ENCODE data around the gene APOO. TPM values are rescaled to one million over a fixed set of nuclear protein-coding genes. Genes with fewer than 3 reads are reported as not detected.
A peak's percentile ranks its signal among the peaks of the same experiment; 100 is the strongest.

APOO gene
- total RNA-seq, 1 experiment from 2014 or later, result 72.0 TPM

DNA sequence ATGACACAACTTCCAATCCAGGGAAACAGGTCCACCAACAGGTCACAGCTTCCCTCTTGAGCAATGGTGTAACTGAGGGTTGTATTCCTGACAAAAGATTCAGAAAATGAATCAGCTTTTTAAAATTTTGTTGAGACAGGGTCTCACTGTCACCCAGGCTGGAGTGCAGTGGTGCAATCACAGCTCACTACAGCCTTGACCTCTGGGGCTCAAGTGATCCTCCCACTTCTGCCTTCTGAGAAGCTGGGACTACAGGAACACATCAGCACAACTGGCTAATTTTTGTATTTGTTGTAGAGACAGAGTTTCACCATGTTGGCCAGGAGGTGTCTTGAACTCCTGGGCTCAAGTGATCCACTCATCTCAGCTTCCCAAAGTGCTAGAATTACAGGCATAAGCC is 81.1 kb downstream of the APOO start:
- DNase-seq, result no peak
- no peaks in the 10 kb centered on the region for H3K36me3 ChIP-seq (replicated peaks; ENCODE audit: control insufficient read depth, insufficient read depth, low read length)

DNA sequence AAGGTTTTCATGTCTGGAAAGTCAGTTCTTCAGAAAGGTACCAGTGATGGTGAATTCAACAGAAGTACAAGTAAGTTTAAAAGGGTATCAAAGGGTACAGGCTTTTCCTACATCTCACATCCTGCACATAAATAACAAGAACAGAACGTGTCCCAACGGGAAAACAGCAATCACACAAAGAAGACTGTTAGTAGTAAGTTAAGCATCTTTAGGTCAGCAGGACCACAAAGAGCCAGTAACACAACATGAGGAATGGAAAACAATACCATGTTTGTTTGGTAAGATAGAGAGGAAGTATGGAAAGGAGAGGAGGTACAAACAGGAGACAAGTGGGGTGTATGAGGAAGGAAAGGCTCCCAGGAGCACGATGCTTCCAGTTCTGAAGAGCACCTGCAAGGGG is 81.5 kb downstream of the APOO start:
- no peaks in the 10 kb centered on the region for H3K36me3 ChIP-seq (replicated peaks; ENCODE audit: control insufficient read depth, insufficient read depth, low read length)
- no peak for DNase-seq
- H3K4me3 ChIP-seq (ENCODE audit: insufficient read depth, low read depth, low read length), result no peak overlapping the region
- H3K27me3 ChIP-seq (ENCODE audit: control insufficient read depth, insufficient read depth, low read length), result no peaks in the 10 kb centered on the region

More for the DNA sequence above, 81.1 kb downstream of the APOO start:
- no peak overlapping the region for H3K4me3 ChIP-seq (ENCODE audit: insufficient read depth, low read depth, low read length)
- H3K27me3 ChIP-seq (ENCODE audit: control insufficient read depth, insufficient read depth, low read length), result no peaks in the 10 kb centered on the region

DNA sequence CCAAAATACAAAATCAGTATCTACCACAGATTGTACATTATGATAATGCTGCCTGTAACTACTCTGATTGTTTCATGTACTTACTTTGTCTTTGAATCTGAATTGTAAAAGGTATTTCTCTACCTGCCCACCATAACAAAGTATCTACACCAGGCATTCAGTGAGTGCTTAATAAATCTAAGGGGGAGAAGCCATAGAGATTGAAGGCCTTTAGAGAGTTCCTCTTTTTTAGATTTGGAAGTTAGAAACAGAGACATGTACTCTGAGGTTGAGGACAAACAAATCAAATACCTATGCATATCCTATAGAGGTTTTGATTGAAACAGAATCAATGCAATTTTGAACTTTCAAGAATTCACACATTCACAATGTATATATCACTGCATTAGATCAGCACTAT is 82.1 kb downstream of the APOO start:
- Histone ChIP-seq H3K27me3 (ENCODE audit: control insufficient read depth, insufficient read depth, low read length) (no peaks in the 10 kb centered on the region), H3K36me3 (replicated peaks; ENCODE audit: control insufficient read depth, insufficient read depth, low read length) (no peaks in the 10 kb centered on the region), H3K4me3 (ENCODE audit: insufficient read depth, low read depth, low read length) (no peak overlapping the region)
- DNase-seq, result no peak

DNA sequence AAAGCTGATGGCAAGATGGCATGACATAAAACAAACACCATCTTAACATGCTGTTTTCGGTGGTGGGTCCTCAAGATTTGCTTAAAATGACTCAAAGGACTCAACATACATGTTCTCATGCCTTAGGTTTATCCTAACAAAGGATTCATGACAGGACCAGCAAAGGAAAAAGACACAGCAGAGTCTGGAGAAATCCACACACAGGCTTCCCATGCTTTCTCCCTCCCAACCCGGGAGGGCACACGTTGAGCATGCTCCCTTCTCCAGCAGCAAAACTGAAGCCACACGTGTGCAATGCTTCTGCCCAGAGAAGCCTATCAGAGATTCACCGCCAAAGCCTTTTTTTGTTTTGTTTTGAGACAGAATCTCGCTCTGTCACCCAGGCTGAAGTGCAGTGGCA is 84.9 kb downstream of the APOO start:
- no peak overlapping the region for H3K4me3 ChIP-seq (ENCODE audit: insufficient read depth, low read depth, low read length)
- H3K27me3 ChIP-seq (ENCODE audit: control insufficient read depth, insufficient read depth, low read length), result no peaks in the 10 kb centered on the region
- no peaks in the 10 kb centered on the region for H3K36me3 ChIP-seq (replicated peaks; ENCODE audit: control insufficient read depth, insufficient read depth, low read length)
- no peak for DNase-seq

DNA sequence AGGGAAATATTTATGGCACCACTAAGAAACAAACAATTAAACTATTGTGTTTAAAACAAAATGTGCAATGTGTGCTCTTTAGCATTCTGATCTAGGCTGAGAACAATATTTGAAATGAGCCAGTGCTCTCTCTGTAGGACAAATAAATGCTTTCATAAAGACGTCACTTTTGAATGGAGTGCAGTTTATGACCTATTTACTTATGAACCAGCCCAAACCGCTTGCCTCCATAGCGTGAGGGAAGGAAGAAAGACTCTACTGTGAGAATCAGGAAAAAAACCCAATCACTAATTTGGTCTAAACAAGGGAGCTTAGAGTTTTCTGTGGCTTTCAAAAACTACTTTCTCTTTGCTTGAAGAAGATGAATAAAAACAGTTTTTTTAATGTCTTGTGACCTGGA is 85.3 kb downstream of the APOO start:
- Histone ChIP-seq H3K36me3 (replicated peaks; ENCODE audit: control insufficient read depth, insufficient read depth, low read length) (no peaks in the 10 kb centered on the region), H3K4me3 (ENCODE audit: insufficient read depth, low read depth, low read length) (no peak overlapping the region), H3K27me3 (ENCODE audit: control insufficient read depth, insufficient read depth, low read length) (no peaks in the 10 kb centered on the region)
- no peak for DNase-seq

DNA sequence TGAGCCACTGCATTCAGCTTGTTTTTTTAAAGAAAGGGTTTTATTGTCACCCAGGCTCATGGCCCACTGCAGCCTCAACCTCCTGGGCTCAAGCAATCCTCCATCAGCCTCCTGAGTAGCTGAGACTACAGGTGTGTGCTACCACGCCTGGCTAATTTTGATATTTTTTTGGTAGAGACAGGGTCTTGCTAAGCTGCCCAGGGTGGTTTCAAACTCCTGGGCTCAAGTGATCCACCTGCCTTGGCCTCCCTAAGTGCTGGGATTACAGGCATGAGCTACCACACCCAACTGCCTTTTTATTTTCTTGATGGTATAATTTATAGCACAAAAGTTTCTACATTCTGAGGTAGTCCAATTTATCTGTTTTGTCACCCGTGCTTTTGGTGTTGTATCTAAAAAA is 85.9 kb downstream of the APOO start:
- DNase-seq, result no peak
- Histone ChIP-seq H3K27me3 (ENCODE audit: control insufficient read depth, insufficient read depth, low read length) (no peaks in the 10 kb centered on the region), H3K4me3 (ENCODE audit: insufficient read depth, low read depth, low read length) (no peak overlapping the region), H3K36me3 (replicated peaks; ENCODE audit: control insufficient read depth, insufficient read depth, low read length) (no peaks in the 10 kb centered on the region)

DNA sequence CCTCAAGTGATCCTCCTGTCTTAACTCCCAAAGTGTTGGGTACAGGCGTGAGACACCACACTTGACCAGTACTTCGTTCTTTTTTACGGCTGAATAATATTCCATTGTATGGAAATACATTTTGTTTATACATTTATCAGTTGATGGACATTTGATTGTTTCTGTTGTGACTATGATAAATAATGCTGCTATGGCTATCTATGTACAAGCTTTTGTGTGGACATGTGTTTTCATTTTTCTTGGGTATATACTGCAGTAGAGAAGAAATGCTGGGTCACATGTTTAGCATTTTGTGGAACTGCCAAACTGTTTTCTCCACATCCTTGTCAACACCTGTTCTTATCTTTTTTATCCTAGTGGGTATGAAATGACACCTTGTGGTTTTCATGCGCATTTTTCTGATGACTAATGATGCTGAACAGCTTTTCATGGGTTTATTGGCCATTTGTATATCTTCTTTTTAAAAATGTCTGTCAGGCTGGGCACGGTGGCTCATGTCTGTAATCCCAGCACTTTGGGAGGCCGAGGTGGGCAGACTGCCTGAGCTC is 87.4 kb downstream of the APOO start:
- H3K36me3 ChIP-seq (replicated peaks; ENCODE audit: control insufficient read depth, insufficient read depth, low read length), result no peaks in the 10 kb centered on the region

DNA sequence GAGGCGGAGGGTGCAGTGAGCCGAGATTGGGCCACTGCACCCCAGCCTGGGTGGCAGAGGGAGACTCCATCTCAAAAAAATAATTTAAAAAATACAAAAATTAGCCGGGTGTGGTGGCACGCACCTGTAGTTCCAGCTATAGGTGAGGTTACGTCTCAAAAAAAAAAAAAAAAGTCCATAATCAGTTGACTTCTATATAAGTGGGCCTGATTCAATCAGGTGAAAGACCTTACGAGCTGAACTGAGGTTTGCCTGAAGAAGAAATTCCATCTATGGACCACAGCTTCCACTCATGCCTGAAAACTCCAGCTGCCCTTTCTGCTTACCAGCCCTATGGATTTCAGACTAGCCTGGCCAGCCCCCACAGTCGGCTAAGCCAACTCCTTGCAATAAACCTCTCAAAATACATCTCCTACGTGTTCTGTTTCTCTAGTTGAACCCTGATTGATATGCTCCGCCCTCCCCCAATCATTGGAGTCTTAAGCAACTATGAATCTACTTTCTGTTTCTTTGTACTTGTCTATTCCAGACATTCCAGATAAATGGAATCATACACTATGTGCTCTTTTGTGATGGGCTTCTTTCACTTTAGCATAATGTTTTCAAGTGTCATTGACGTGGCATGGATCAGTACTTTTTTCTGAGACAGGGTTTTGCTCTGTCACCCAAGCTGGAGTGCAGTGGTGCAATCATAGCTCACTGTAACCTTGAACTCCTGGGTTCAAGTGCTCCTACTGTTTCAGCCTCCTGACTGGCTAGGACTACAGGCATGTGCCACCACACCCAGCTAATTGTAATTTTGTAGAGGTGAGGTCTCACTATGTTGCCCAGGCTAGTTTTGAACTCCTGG is 88.1 kb downstream of the APOO start:
- no peak for DNase-seq

More for the DNA sequence above, 87.4 kb downstream of the APOO start:
- Histone ChIP-seq H3K4me3 (ENCODE audit: insufficient read depth, low read depth, low read length) (no peak overlapping the region), H3K27me3 (ENCODE audit: control insufficient read depth, insufficient read depth, low read length) (no peaks in the 10 kb centered on the region)
- no peak for DNase-seq

DNA sequence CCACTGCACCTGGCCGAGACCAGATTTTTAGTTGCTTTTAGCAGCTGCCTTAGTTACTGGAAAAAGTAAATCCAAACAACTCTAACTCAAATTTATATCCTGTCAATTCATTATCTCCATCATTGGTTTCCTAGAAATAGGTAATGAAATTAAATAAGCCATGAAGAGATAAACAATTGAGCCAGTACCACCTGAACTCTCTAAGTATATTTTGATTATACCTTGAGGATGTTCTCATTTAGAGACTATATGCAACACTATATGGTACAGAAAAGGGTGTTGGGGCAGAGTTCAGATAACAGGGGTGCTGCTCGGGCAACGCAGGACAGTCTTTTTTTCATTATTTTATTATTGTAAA is 89.8 kb downstream of the APOO start:
- Histone ChIP-seq H3K36me3 (replicated peaks; ENCODE audit: control insufficient read depth, insufficient read depth, low read length) (no peaks in the 10 kb centered on the region), H3K4me3 (ENCODE audit: insufficient read depth, low read depth, low read length) (no peak overlapping the region), H3K27me3 (ENCODE audit: control insufficient read depth, insufficient read depth, low read length) (no peaks in the 10 kb centered on the region)
- no peak for DNase-seq

More for the DNA sequence above, 88.1 kb downstream of the APOO start:
- H3K27me3 ChIP-seq (ENCODE audit: control insufficient read depth, insufficient read depth, low read length), result no peaks in the 10 kb centered on the region
- H3K4me3 ChIP-seq (ENCODE audit: insufficient read depth, low read depth, low read length), result no peak overlapping the region
- no peaks in the 10 kb centered on the region for H3K36me3 ChIP-seq (replicated peaks; ENCODE audit: control insufficient read depth, insufficient read depth, low read length)

DNA sequence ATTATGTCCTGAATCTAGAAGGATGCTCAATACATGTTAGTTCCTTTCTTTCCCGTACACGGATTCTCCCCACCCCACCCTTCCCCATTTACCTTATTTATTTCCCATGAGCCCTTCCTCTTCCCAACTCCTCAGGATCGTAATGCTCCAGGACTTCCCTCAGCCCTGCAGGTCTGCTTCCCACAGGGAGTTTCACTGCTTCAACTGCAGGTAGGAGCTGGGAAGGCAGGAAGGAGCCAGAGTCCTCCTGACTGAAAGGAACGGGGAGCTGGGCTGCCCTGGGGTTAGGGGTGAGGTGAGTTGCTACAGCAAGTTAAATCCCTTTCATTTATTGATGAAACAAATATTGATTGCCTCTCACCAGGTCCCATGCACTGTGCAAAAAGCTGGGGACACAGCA is 91.6 kb downstream of the APOO start:
- no peaks in the 10 kb centered on the region for H3K36me3 ChIP-seq (replicated peaks; ENCODE audit: control insufficient read depth, insufficient read depth, low read length)
- H3K4me3 ChIP-seq (ENCODE audit: insufficient read depth, low read depth, low read length), result no peak overlapping the region
- peak; percentile 44 for DNase-seq
- H3K27me3 ChIP-seq (ENCODE audit: control insufficient read depth, insufficient read depth, low read length), result no peaks in the 10 kb centered on the region

DNA sequence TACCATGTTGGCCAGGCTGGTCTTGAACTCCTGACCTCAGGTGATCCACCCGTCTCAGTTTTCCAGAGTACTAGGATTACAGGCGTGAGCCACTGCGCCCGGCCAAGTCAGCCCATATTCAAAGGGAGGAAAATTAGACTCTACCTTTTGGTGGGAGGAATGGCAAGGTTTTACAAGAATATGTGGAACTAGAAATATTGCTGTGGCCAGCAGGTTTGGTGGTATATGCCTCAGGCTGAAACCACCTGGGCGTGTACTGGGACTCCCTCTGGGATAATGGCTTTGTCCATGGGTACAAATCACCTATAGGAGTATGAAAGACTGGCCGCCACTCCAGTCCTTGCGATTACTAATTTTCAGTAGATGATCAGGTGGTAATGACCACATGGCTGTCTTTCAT is 92.4 kb downstream of the APOO start:
- Histone ChIP-seq H3K4me3 (ENCODE audit: insufficient read depth, low read depth, low read length) (no peak overlapping the region), H3K36me3 (replicated peaks; ENCODE audit: control insufficient read depth, insufficient read depth, low read length) (no peaks in the 10 kb centered on the region), H3K27me3 (ENCODE audit: control insufficient read depth, insufficient read depth, low read length) (no peaks in the 10 kb centered on the region)
- no peak for DNase-seq

DNA sequence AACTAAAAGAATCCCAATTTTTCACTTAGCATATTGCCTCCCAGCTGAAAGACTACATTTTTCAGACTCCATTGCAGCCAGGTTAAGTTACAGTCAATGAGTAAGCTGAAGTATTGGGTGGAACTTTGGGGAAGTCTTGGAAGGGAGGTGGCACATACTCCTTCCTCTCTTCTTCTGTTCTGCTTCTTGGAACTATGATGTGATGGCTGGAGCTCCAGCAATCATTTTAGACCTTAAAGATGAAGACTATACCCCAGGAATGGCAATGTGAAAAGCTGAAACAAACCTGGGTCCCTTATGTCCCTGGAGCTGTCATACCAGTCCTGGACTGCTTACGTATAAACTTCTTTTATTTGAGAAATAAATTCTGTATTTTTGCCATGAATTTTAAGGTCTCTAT is 93.9 kb downstream of the APOO start:
- Histone ChIP-seq H3K27me3 (ENCODE audit: control insufficient read depth, insufficient read depth, low read length) (no peaks in the 10 kb centered on the region), H3K4me3 (ENCODE audit: insufficient read depth, low read depth, low read length) (no peak overlapping the region), H3K36me3 (replicated peaks; ENCODE audit: control insufficient read depth, insufficient read depth, low read length) (no peaks in the 10 kb centered on the region)

DNA sequence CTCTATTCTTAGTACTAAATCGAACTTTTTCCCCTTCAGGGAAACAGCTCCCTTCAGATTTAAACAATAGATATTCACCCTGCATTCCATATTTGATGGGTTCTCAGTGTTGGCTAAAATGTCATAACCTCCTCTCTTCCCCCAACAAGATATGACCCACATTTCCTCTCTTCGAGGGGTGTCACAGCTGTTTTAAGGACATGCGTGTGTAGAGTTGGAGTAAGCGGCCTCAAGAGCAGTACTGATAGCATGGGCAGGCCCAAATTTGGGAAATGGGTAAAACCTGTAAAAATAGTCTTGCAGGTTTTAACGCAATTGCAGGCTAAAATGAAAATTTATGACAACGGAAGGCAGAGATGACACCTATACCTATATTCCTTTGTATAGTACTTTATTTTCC is 96.1 kb downstream of the APOO start:
- no peak for DNase-seq
- H3K36me3 ChIP-seq (replicated peaks; ENCODE audit: control insufficient read depth, insufficient read depth, low read length), result no peaks in the 10 kb centered on the region
- H3K27me3 ChIP-seq (ENCODE audit: control insufficient read depth, insufficient read depth, low read length), result no peaks in the 10 kb centered on the region
- H3K4me3 ChIP-seq (ENCODE audit: insufficient read depth, low read depth, low read length), result no peak overlapping the region

More for the DNA sequence above, 93.9 kb downstream of the APOO start:
- DNase-seq, result no peak

DNA sequence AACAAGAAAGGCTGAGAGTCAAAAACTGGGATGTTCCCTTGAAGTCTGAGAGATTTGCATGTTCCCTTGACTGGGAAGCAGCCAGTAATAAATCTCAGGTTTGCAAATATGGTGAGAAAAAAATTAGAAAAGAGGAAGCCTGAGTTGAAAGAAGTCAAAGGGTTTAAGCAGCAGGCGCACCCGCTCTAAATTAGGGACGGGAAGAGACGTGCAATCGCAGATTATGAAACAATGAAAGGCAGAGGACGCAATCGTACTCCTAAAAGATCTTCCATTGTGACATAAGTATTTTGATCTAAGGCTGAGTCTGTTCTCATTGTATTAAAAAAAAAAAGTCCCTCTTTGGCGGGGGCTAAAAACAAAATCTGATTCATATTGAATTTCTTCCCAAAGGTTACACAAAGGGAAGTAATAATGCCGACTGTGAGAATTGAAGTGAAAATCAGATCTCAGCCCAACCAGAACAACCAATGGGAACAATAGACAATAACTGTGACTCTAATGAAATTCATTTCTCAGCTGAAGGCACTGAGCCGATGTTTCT is 96.6 kb downstream of the APOO start:
- Histone ChIP-seq H3K36me3 (replicated peaks; ENCODE audit: control insufficient read depth, insufficient read depth, low read length) (no peaks in the 10 kb centered on the region), H3K4me3 (ENCODE audit: insufficient read depth, low read depth, low read length) (no peak overlapping the region), H3K27me3 (ENCODE audit: control insufficient read depth, insufficient read depth, low read length) (no peaks in the 10 kb centered on the region)
- no peak for DNase-seq

DNA sequence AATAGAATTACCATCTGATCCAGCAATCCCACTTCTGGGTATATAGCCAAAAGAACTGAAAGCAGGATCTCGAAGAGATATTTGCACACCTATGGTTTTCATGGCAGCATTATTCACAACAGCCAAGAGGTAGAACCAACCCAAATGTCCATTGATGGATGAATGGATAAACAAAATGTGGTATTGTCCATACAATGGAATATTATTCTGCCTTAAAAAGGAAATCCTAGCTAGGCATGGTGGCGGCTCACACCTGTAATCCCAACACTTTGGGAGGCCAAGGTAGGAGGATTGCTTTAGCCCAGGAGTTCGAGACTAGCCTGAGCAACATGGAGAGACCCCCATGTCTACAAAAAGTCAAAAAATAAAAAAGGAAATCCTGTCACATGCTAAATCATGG is 97.5 kb downstream of the APOO start:
- no peak for DNase-seq
- Histone ChIP-seq H3K4me3 (ENCODE audit: insufficient read depth, low read depth, low read length) (no peak overlapping the region), H3K36me3 (replicated peaks; ENCODE audit: control insufficient read depth, insufficient read depth, low read length) (no peaks in the 10 kb centered on the region), H3K27me3 (ENCODE audit: control insufficient read depth, insufficient read depth, low read length) (no peaks in the 10 kb centered on the region)

Measured in H7 (cell line).